Neural progenitor cell (in vitro differentiated cells): ENCODE measurements around the gene CYP4A11. TPM values are rescaled to one million over a fixed set of nuclear protein-coding genes. Genes with fewer than 3 reads are reported as not detected.

ENCODE experiments used
- DNase-seq: peaks from one replicate; pipeline ENCODE4 v3.0.0-alpha.2; 2016; ENCODE audit warnings: low spot score
- H2AFZ ChIP-seq: fragments of 200-600 bp; sonication (generic); replicated peaks from 2 replicates; pipeline ENCODE4 v1.6.1; 2016; ENCODE audit warnings: antibody characterized with exemption
- H3F3A ChIP-seq: fragments of 200-600 bp; sonication (generic); 2 replicates; pipeline ENCODE4 v1.6.1; 2016; ENCODE audit warnings: antibody characterized with exemption, low read depth
- H3K27ac ChIP-seq: fragments of 200-600 bp; sonication (generic); 2 replicates; pipeline ENCODE4 v1.5.1; 2016; ENCODE audit warnings: mild to moderate bottlenecking
- H3K27me3 ChIP-seq: fragments of 200-600 bp; sonication (generic); 2 replicates; pipeline ENCODE4 v1.6.1; 2016; ENCODE audit warnings: mild to moderate bottlenecking, moderate library complexity
- H3K36me3 ChIP-seq: fragments of 200-600 bp; sonication (generic); 2 replicates; pipeline ENCODE4 v1.5.1; 2016
- H3K4me1 ChIP-seq: fragments of 200-600 bp; sonication (generic); 2 replicates; pipeline ENCODE4 v1.6.1; 2016; ENCODE audit warnings: mixed run types
- H3K4me2 ChIP-seq: fragments of 200-600 bp; sonication (generic); 2 replicates; pipeline ENCODE4 v1.6.1; 2016
- H3K4me3 ChIP-seq: fragments of 200-600 bp; sonication (generic); 2 replicates; pipeline ENCODE4 v1.5.1; 2016
- H3K79me2 ChIP-seq: fragments of 200-600 bp; sonication (generic); 2 replicates; pipeline ENCODE4 v1.6.1; 2016; ENCODE audit warnings: low read depth
- H3K9ac ChIP-seq: fragments of 200-600 bp; sonication (generic); 2 replicates; pipeline ENCODE4 v1.6.1; 2016
- H3K9me3 ChIP-seq: fragments of 200-600 bp; sonication (generic); 2 replicates; pipeline ENCODE4 v1.5.1; 2016; ENCODE audit warnings: low read depth
- H4K20me1 ChIP-seq: fragments of 200-600 bp; sonication (generic); 2 replicates; pipeline ENCODE4 v1.6.1; 2016; ENCODE audit warnings: low read depth
- H3K27ac Mint-ChIP-seq: 3 replicates; pipeline ENCODE4 v1.8.0; 2021; ENCODE audit warnings: mixed read lengths
- H3K27me3 Mint-ChIP-seq: 2 replicates; pipeline ENCODE4 v1.8.0; 2022; ENCODE audit warnings: low read depth, mild to moderate bottlenecking, inconsistent platforms, moderate library complexity, mixed read lengths; ENCODE audit not compliant: insufficient read depth
- H3K36me3 Mint-ChIP-seq: 3 replicates; pipeline ENCODE4 v1.8.0; 2021; ENCODE audit warnings: mixed read lengths
- H3K4me1 Mint-ChIP-seq: 3 replicates; pipeline ENCODE4 v1.8.0; 2021; ENCODE audit warnings: mixed read lengths
- H3K4me3 Mint-ChIP-seq: 3 replicates; pipeline ENCODE4 v1.8.0; 2021; ENCODE audit warnings: mild to moderate bottlenecking, moderate library complexity, mixed read lengths
- H3K9me3 Mint-ChIP-seq: 3 replicates; pipeline ENCODE4 v1.8.0; 2020; ENCODE audit warnings: mixed read lengths
- EZH2 ChIP-seq: fragments of 200-600 bp; sonication (generic); IDR thresholded peaks from 2 replicates; pipeline ENCODE4 v1.6.1; 2017; ENCODE audit warnings: antibody characterized with exemption, mild to moderate bottlenecking, moderate library complexity
- EZH2phosphoT487 ChIP-seq: fragments of 200-600 bp; sonication (generic); IDR thresholded peaks from 2 replicates; pipeline ENCODE4 v1.6.1; 2017; ENCODE audit warnings: antibody characterized with exemption
- total RNA-seq: library from RNA; depleted of rRNA; stranded (reverse); fragments of >200 nt; gene quantifications from 2 replicates; pipeline ENCODE4 v1.2.3, GENCODE V29; 2015; ENCODE audit warnings: low replicate concordance
- TF ChIP-seq, protein P1 (sequence below): fragments of 200-600 bp; sonication (generic); IDR thresholded peaks from 2 replicates; pipeline ENCODE4 v1.5.1; 2017; ENCODE audit warnings: antibody characterized with exemption, mild to moderate bottlenecking

CYP4A11 gene
- total RNA-seq, 1 donor from 2014 or later, result not detected

GRCh38 chr1:46927249-46927835 is 13.9 kb downstream of the CYP4A11 start:
- no peaks in the 10 kb centered on the region for H3K4me1 ChIP-seq
- H3F3A ChIP-seq, result no peaks in the 10 kb centered on the region
- no peak overlapping the region for H2AFZ ChIP-seq
- no peak overlapping the region for H3K27ac Mint-ChIP-seq
- H3K36me3 ChIP-seq, result no peaks in the 10 kb centered on the region
- DNase-seq, result no peak
- no peak overlapping the region for H3K4me2 ChIP-seq
- H3K4me3 ChIP-seq, result no peak overlapping the region
- no peak overlapping the region for H3K27ac ChIP-seq
- no peaks in the 10 kb centered on the region for H3K9me3 ChIP-seq
- no peaks in the 10 kb centered on the region for H3K9me3 Mint-ChIP-seq
- no peaks in the 10 kb centered on the region for H3K36me3 Mint-ChIP-seq
- H3K4me3 Mint-ChIP-seq, result no peak overlapping the region
- no peaks in the 10 kb centered on the region for H3K79me2 ChIP-seq
- no peaks in the 10 kb centered on the region for H3K27me3 ChIP-seq
- no peaks in the 10 kb centered on the region for H4K20me1 ChIP-seq
- no peak overlapping the region for H3K9ac ChIP-seq
- H3K4me1 Mint-ChIP-seq, result no peaks in the 10 kb centered on the region
- H3K27me3 Mint-ChIP-seq, result peaks cover 3% of the 10 kb centered on the region
- TF ChIP-seq EZH2phosphoT487 (no peak), EZH2 (no peak)
- TF ChIP-seq, protein P1, sequence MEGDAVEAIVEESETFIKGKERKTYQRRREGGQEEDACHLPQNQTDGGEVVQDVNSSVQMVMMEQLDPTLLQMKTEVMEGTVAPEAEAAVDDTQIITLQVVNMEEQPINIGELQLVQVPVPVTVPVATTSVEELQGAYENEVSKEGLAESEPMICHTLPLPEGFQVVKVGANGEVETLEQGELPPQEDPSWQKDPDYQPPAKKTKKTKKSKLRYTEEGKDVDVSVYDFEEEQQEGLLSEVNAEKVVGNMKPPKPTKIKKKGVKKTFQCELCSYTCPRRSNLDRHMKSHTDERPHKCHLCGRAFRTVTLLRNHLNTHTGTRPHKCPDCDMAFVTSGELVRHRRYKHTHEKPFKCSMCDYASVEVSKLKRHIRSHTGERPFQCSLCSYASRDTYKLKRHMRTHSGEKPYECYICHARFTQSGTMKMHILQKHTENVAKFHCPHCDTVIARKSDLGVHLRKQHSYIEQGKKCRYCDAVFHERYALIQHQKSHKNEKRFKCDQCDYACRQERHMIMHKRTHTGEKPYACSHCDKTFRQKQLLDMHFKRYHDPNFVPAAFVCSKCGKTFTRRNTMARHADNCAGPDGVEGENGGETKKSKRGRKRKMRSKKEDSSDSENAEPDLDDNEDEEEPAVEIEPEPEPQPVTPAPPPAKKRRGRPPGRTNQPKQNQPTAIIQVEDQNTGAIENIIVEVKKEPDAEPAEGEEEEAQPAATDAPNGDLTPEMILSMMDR, result no peak

DNA sequence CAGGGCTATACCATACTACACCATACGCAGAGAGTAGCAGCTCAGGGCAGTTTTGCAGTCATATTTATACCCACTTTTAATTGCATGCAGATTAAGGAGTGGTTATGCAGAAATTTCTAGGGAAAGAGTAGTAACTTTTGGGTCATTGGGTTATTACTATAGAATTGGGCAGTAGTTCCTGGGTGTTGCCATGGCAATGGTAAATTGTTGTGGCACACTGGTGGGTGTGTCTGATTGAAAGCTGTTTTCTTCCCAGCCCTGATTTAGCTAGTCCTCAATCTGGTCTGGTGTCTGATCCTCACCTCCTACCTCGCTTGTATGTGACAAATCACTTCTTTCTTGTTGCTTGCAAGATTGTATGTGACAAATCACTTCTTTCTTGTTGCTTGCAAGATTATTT is 30.5 kb downstream of the CYP4A11 start:
- Histone ChIP-seq H3K36me3 (no peaks in the 10 kb centered on the region), H3K4me1 (no peaks in the 10 kb centered on the region), H3K9ac (no peak overlapping the region), H3K27ac (no peak overlapping the region), H3K4me2 (no peak overlapping the region), H2AFZ (no peak overlapping the region), H3K79me2 (no peaks in the 10 kb centered on the region), H3K27me3 (no peaks in the 10 kb centered on the region), H3K4me3 (no peak overlapping the region), H3K9me3 (no peaks in the 10 kb centered on the region), H4K20me1 (no peaks in the 10 kb centered on the region), H3F3A (no peaks in the 10 kb centered on the region)
- TF ChIP-seq, protein P1, result no peak
- TF ChIP-seq EZH2phosphoT487 (no peak), EZH2 (no peak)
- Mint-ChIP-seq H3K27ac (no peak overlapping the region), H3K36me3 (no peaks in the 10 kb centered on the region), H3K4me1 (no peaks in the 10 kb centered on the region), H3K27me3 (no peaks in the 10 kb centered on the region), H3K4me3 (no peak overlapping the region), H3K9me3 (peaks cover 10% of the 10 kb centered on the region)
- no peak for DNase-seq

DNA sequence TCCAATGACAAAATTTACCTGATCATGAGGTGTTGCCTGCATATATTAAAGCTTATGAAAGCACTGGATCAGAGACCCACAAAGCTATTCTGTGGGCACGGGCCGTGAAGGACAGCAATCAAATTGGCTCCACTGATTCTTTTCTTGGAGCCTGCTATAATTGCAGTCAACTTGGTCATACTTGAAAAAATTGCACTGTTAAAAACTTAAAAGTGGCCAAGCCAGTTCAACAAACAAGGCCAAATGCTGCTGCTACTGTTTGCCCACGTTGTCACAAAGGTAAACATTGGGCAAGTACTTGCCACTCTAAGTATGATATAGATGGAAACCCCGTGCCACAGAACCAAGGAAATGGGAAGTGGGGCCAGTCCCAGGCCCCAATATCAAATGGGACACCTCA is 37.8 kb downstream of the CYP4A11 start:
- no peaks in the 10 kb centered on the region for H3K36me3 Mint-ChIP-seq
- Histone ChIP-seq H3K27ac (no peak overlapping the region), H3K4me1 (no peaks in the 10 kb centered on the region), H3K9ac (no peak overlapping the region), H3K36me3 (no peaks in the 10 kb centered on the region), H3K27me3 (no peaks in the 10 kb centered on the region), H2AFZ (no peak overlapping the region), H4K20me1 (no peaks in the 10 kb centered on the region), H3K4me2 (no peak overlapping the region), H3K79me2 (no peaks in the 10 kb centered on the region), H3K9me3 (no peaks in the 10 kb centered on the region), H3F3A (no peaks in the 10 kb centered on the region), H3K4me3 (no peak overlapping the region)
- H3K4me3 Mint-ChIP-seq, result no peak overlapping the region
- H3K9me3 Mint-ChIP-seq, result peaks cover 5% of the 10 kb centered on the region
- H3K27ac Mint-ChIP-seq, result no peak overlapping the region
- no peak for DNase-seq
- H3K4me1 Mint-ChIP-seq, result no peaks in the 10 kb centered on the region
- no peak for TF ChIP-seq EZH2
- TF ChIP-seq, protein P1, result no peak
- TF ChIP-seq EZH2phosphoT487, result no peak
- H3K27me3 Mint-ChIP-seq, result peaks cover 2% of the 10 kb centered on the region
